Measurements from ENCODE around the gene LMAN1L. TPM values are rescaled to one million over a fixed set of nuclear protein-coding genes. Genes with fewer than 3 reads are reported as not detected.
A peak's percentile ranks its signal among the peaks of the same experiment; 100 is the strongest.

Gene LMAN1L
- total RNA-seq, 1 donor, result not detected

DNA sequence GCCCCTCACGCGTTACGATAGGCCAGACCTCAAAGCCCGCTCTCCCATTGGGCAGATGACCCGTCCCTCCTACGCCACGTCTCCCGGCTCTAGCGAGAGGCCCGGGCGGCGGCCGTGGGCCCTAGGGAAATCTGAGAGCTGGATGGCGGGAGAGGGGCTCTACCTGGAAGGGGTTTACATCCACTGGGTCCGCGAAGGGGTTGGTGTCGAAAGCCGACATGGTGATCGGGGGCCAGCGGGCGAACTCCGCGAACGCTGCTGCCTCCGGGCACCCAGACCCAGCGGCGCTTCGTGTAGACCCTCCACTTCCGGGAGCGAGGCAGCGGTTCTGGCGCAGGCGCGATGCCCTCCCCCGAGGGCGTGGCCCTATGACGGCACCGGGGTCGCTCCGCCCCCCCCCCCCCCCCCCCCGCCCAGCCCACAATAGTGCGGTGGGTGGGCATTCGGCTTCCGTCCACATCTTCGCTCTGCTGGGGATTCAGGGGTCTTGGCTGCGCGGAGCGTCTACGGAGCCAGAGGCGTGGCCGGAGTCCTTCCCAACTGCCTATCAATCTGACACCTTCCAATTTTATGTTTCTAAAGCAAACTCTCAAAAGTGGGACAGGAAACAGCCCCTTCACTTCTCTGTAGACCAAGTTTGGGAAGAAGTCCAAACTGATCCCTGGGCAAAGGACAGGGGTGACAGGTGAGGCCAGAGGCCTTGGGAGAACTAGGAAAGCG is 60.6 kb downstream of the LMAN1L start, which contains the start of gene SCAMP2:
SCAMP2 (minus strand) TSS at position 330 of the 720 bp plus-strand sequence; CDS start at position 220, 110 bp downstream.
- H3K4me3 ChIP-seq (ENCODE audit: low read depth, low read length), result peak within 1 kb of the TSS; percentile 79
- TF ChIP-seq, protein P1, sequence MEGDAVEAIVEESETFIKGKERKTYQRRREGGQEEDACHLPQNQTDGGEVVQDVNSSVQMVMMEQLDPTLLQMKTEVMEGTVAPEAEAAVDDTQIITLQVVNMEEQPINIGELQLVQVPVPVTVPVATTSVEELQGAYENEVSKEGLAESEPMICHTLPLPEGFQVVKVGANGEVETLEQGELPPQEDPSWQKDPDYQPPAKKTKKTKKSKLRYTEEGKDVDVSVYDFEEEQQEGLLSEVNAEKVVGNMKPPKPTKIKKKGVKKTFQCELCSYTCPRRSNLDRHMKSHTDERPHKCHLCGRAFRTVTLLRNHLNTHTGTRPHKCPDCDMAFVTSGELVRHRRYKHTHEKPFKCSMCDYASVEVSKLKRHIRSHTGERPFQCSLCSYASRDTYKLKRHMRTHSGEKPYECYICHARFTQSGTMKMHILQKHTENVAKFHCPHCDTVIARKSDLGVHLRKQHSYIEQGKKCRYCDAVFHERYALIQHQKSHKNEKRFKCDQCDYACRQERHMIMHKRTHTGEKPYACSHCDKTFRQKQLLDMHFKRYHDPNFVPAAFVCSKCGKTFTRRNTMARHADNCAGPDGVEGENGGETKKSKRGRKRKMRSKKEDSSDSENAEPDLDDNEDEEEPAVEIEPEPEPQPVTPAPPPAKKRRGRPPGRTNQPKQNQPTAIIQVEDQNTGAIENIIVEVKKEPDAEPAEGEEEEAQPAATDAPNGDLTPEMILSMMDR (IDR thresholded peaks at IDR 0.05; ENCODE audit: insufficient read depth, low read depth, low read length), result no peak
- DNase-seq (ENCODE audit: low read depth), result peak; percentile 95

DNA sequence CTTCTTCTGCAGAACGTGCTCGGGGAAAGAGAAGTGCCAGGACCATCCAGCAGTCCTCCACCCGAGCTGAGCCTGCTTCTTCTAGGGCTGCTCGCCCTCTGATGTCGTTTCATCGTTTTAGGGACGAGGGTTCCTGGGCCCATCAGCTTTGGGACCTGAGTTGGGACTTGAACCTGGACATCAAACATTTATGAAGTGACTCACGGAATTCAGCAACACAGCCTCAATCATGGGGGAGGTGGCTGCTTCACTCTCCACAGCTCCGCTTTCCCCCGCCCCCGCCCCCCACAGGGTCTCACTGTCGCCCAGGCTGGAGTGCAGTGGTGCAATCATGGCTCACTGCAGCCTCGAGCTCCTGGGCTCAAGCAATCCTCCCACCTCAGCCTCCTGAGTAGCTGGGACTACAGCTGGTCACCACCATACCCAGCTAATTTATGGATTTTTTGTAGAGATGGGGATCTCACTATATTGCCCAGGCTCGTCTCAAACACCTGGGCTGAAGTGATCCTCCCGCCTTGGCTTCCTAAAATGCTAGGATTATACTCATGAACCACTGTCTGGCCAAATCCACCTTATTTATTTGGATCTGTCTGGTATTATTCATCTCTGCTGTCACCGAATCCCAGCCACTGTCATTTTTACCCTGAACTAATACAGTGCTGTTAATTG is 61.3 kb downstream of the LMAN1L start:
- peak overlapping the region; percentile 79 for H3K4me3 ChIP-seq (ENCODE audit: low read depth, low read length)
- TF ChIP-seq, protein P1 (IDR thresholded peaks at IDR 0.05; ENCODE audit: insufficient read depth, low read depth, low read length), result no peak
- DNase-seq (ENCODE audit: low read depth), result no peak

Small RNA genes lying within 50 kb of the gene (small RNA-seq; reads per million reads assigned to genes)
- gene CPLX3 (not detected), gene MIR4513 (not detected), gene MIR6882 (0.85 reads per million)

Other genes with a start within 250 kb of the LMAN1L start
- gene CLK3, start 197.0 kb upstream of the LMAN1L start, total RNA-seq, result 33.2 and 38.4 TPM in 2 replicates
- gene EDC3, start 116.8 kb upstream of the LMAN1L start, total RNA-seq, result 9.7 and 11.7 TPM in 2 replicates
- gene CYP1A1, start 87.3 kb upstream of the LMAN1L start, total RNA-seq, result not detected in 2 replicates
- gene CYP1A2, start 64.0 kb upstream of the LMAN1L start, total RNA-seq, result not detected in 2 replicates
- 32.2 and 33.2 TPM in 2 replicates for gene CSK, start 30.8 kb upstream of the LMAN1L start, total RNA-seq
- not detected in 2 replicates for gene CPLX3, start 13.8 kb downstream of the LMAN1L start, total RNA-seq
- gene ULK3, start 30.3 kb downstream of the LMAN1L start, total RNA-seq, result 15.5 and 17.3 TPM in 2 replicates
- gene SCAMP2, start 60.5 kb downstream of the LMAN1L start, total RNA-seq, result 25.1 and 33.7 TPM in 2 replicates
- gene MPI, start 77.2 kb downstream of the LMAN1L start, total RNA-seq, result 38.0 and 41.5 TPM in 2 replicates
- 39.0 and 41.5 TPM in 2 replicates for gene FAM219B, start 94.0 kb downstream of the LMAN1L start, total RNA-seq
- gene COX5A, start 125.2 kb downstream of the LMAN1L start, total RNA-seq, result 33.7 and 47.4 TPM in 2 replicates
- gene RPP25, start 143.9 kb downstream of the LMAN1L start, total RNA-seq, result 2.6 and 11.0 TPM in 2 replicates
- gene SCAMP5, start 182.7 kb downstream of the LMAN1L start, total RNA-seq, result 0.43 and 1.6 TPM in 2 replicates
- 7.4 and 7.8 TPM in 2 replicates for gene PPCDC, start 210.8 kb downstream of the LMAN1L start, total RNA-seq